ENCODE data around the gene MAP4K4. TPM values are rescaled to one million over a fixed set of nuclear protein-coding genes. Genes with fewer than 3 reads are reported as not detected.
A peak's percentile ranks its signal among the peaks of the same experiment; 100 is the strongest.

The MAP4K4 gene
- total RNA-seq, 1 experiment from 2014 or later, result 2.7 TPM

- Histone ChIP-seq H3K27ac (ENCODE audit: low read length) (no peak overlapping the region), H3K27me3 (ENCODE audit: low read length) (no peaks in the 10 kb centered on the region), H3K36me3 (ENCODE audit: insufficient read depth, low read length) (no peaks in the 10 kb centered on the region), H3K4me1 (ENCODE audit: low read length) (no peaks in the 10 kb centered on the region), H3K9me3 (ENCODE audit: low read length) (no peaks in the 10 kb centered on the region), H3K9me2 (replicated peaks; ENCODE audit: insufficient read depth, low read length) (no peaks in the 10 kb centered on the region), H3K4me3 (ENCODE audit: low read length) (no peak overlapping the region), H2AFZ (ENCODE audit: low read length) (no peak overlapping the region), H3K79me2 (ENCODE audit: low read length) (no peaks in the 10 kb centered on the region), H4K20me1 (ENCODE audit: insufficient read depth, low read depth, low read length) (no peaks in the 10 kb centered on the region), H3K4me2 (ENCODE audit: low read depth, low read length, poor library complexity, severe bottlenecking) (no peak overlapping the region), H3K9ac (ENCODE audit: low read length) (no peak overlapping the region)
- DNase-seq, result no peak
Measured at GRCh38 chr2:101881131-101881530, 183.6 kb downstream of the MAP4K4 start.

- H3K4me3 ChIP-seq (ENCODE audit: low read length), result no peak overlapping the region
- no peaks in the 10 kb centered on the region for H3K9me2 ChIP-seq (replicated peaks; ENCODE audit: insufficient read depth, low read length)
- H3K4me1 ChIP-seq (ENCODE audit: low read length), result no peaks in the 10 kb centered on the region
- H3K9ac ChIP-seq (ENCODE audit: low read length), result no peak overlapping the region
- no peaks in the 10 kb centered on the region for H3K9me3 ChIP-seq (ENCODE audit: low read length)
- H2AFZ ChIP-seq (ENCODE audit: low read length), result no peak overlapping the region
- H3K27me3 ChIP-seq (ENCODE audit: low read length), result no peaks in the 10 kb centered on the region
- H4K20me1 ChIP-seq (ENCODE audit: insufficient read depth, low read depth, low read length), result no peaks in the 10 kb centered on the region
- H3K79me2 ChIP-seq (ENCODE audit: low read length), result no peaks in the 10 kb centered on the region
- no peaks in the 10 kb centered on the region for H3K36me3 ChIP-seq (ENCODE audit: insufficient read depth, low read length)
- no peak overlapping the region for H3K4me2 ChIP-seq (ENCODE audit: low read depth, low read length, poor library complexity, severe bottlenecking)
- no peak for DNase-seq
- H3K27ac ChIP-seq (ENCODE audit: low read length), result no peak overlapping the region
Measured at GRCh38 chr2:101882769-101883307, 185.3 kb downstream of the MAP4K4 start.

GRCh38 chr2:101883860-101884259 lies 186.4 kb downstream of the MAP4K4 start:
- no peaks in the 10 kb centered on the region for H4K20me1 ChIP-seq (ENCODE audit: insufficient read depth, low read depth, low read length)
- H3K9me2 ChIP-seq (replicated peaks; ENCODE audit: insufficient read depth, low read length), result no peaks in the 10 kb centered on the region
- H3K27ac ChIP-seq (ENCODE audit: low read length), result no peak overlapping the region
- H3K27me3 ChIP-seq (ENCODE audit: low read length), result no peaks in the 10 kb centered on the region
- H3K4me1 ChIP-seq (ENCODE audit: low read length), result no peaks in the 10 kb centered on the region
- no peak overlapping the region for H2AFZ ChIP-seq (ENCODE audit: low read length)
- DNase-seq, result peak; percentile 71
- H3K9me3 ChIP-seq (ENCODE audit: low read length), result no peaks in the 10 kb centered on the region
- H3K36me3 ChIP-seq (ENCODE audit: insufficient read depth, low read length), result no peaks in the 10 kb centered on the region
- H3K4me3 ChIP-seq (ENCODE audit: low read length), result no peak overlapping the region
- no peak overlapping the region for H3K9ac ChIP-seq (ENCODE audit: low read length)
- H3K79me2 ChIP-seq (ENCODE audit: low read length), result no peaks in the 10 kb centered on the region
- H3K4me2 ChIP-seq (ENCODE audit: low read depth, low read length, poor library complexity, severe bottlenecking), result no peak overlapping the region

- no peak overlapping the region for H3K4me2 ChIP-seq (ENCODE audit: low read depth, low read length, poor library complexity, severe bottlenecking)
- H3K4me1 ChIP-seq (ENCODE audit: low read length), result no peaks in the 10 kb centered on the region
- no peak overlapping the region for H2AFZ ChIP-seq (ENCODE audit: low read length)
- H3K27ac ChIP-seq (ENCODE audit: low read length), result no peak overlapping the region
- H3K79me2 ChIP-seq (ENCODE audit: low read length), result no peaks in the 10 kb centered on the region
- H3K9me3 ChIP-seq (ENCODE audit: low read length), result no peaks in the 10 kb centered on the region
- H4K20me1 ChIP-seq (ENCODE audit: insufficient read depth, low read depth, low read length), result no peaks in the 10 kb centered on the region
- H3K36me3 ChIP-seq (ENCODE audit: insufficient read depth, low read length), result no peaks in the 10 kb centered on the region
- no peak for DNase-seq
- H3K4me3 ChIP-seq (ENCODE audit: low read length), result no peak overlapping the region
- H3K9me2 ChIP-seq (replicated peaks; ENCODE audit: insufficient read depth, low read length), result no peaks in the 10 kb centered on the region
- H3K9ac ChIP-seq (ENCODE audit: low read length), result no peak overlapping the region
- no peaks in the 10 kb centered on the region for H3K27me3 ChIP-seq (ENCODE audit: low read length)
Measured at GRCh38 chr2:101884423-101884822, 186.9 kb downstream of the MAP4K4 start.

GRCh38 chr2:101887328-101887727 lies 189.8 kb downstream of the MAP4K4 start:
- Histone ChIP-seq H3K4me1 (ENCODE audit: low read length) (no peaks in the 10 kb centered on the region), H3K36me3 (ENCODE audit: insufficient read depth, low read length) (no peaks in the 10 kb centered on the region), H3K9me2 (replicated peaks; ENCODE audit: insufficient read depth, low read length) (no peaks in the 10 kb centered on the region), H3K9ac (ENCODE audit: low read length) (no peak overlapping the region), H3K27ac (ENCODE audit: low read length) (no peak overlapping the region), H3K9me3 (ENCODE audit: low read length) (no peaks in the 10 kb centered on the region), H3K27me3 (ENCODE audit: low read length) (no peaks in the 10 kb centered on the region), H3K79me2 (ENCODE audit: low read length) (no peaks in the 10 kb centered on the region), H3K4me3 (ENCODE audit: low read length) (no peak overlapping the region), H3K4me2 (ENCODE audit: low read depth, low read length, poor library complexity, severe bottlenecking) (no peak overlapping the region), H4K20me1 (ENCODE audit: insufficient read depth, low read depth, low read length) (no peaks in the 10 kb centered on the region), H2AFZ (ENCODE audit: low read length) (no peak overlapping the region)
- DNase-seq, result no peak

- Histone ChIP-seq H3K4me1 (ENCODE audit: low read length) (no peaks in the 10 kb centered on the region), H3K9ac (ENCODE audit: low read length) (no peak overlapping the region), H3K4me3 (ENCODE audit: low read length) (no peak overlapping the region), H4K20me1 (ENCODE audit: insufficient read depth, low read depth, low read length) (no peaks in the 10 kb centered on the region), H3K27ac (ENCODE audit: low read length) (no peak overlapping the region), H3K27me3 (ENCODE audit: low read length) (no peaks in the 10 kb centered on the region), H2AFZ (ENCODE audit: low read length) (no peak overlapping the region), H3K9me3 (ENCODE audit: low read length) (no peaks in the 10 kb centered on the region), H3K36me3 (ENCODE audit: insufficient read depth, low read length) (no peaks in the 10 kb centered on the region), H3K79me2 (ENCODE audit: low read length) (no peaks in the 10 kb centered on the region), H3K4me2 (ENCODE audit: low read depth, low read length, poor library complexity, severe bottlenecking) (no peak overlapping the region), H3K9me2 (replicated peaks; ENCODE audit: insufficient read depth, low read length) (no peaks in the 10 kb centered on the region)
- no peak for DNase-seq
Measured at GRCh38 chr2:101889460-101890098, 192.1 kb downstream of the MAP4K4 start.

- Histone ChIP-seq H3K9me2 (replicated peaks; ENCODE audit: insufficient read depth, low read length) (no peaks in the 10 kb centered on the region), H3K9ac (ENCODE audit: low read length) (no peak overlapping the region), H2AFZ (ENCODE audit: low read length) (no peak overlapping the region), H3K79me2 (ENCODE audit: low read length) (no peaks in the 10 kb centered on the region), H3K4me3 (ENCODE audit: low read length) (no peak overlapping the region), H4K20me1 (ENCODE audit: insufficient read depth, low read depth, low read length) (no peaks in the 10 kb centered on the region), H3K27me3 (ENCODE audit: low read length) (no peaks in the 10 kb centered on the region), H3K9me3 (ENCODE audit: low read length) (no peaks in the 10 kb centered on the region), H3K36me3 (ENCODE audit: insufficient read depth, low read length) (no peaks in the 10 kb centered on the region), H3K4me1 (ENCODE audit: low read length) (no peaks in the 10 kb centered on the region), H3K4me2 (ENCODE audit: low read depth, low read length, poor library complexity, severe bottlenecking) (no peak overlapping the region), H3K27ac (ENCODE audit: low read length) (no peak overlapping the region)
- DNase-seq, result no peak
Measured at GRCh38 chr2:101892377-101892776, 194.9 kb downstream of the MAP4K4 start.

GRCh38 chr2:101893681-101894381 lies 196.3 kb downstream of the MAP4K4 start:
- no peak overlapping the region for H3K27ac ChIP-seq (ENCODE audit: low read length)
- H3K9me2 ChIP-seq (replicated peaks; ENCODE audit: insufficient read depth, low read length), result no peaks in the 10 kb centered on the region

More at GRCh38 chr2:101893681-101894381, 196.3 kb downstream of the MAP4K4 start:
- no peaks in the 10 kb centered on the region for H3K9me3 ChIP-seq (ENCODE audit: low read length)
- no peaks in the 10 kb centered on the region for H3K36me3 ChIP-seq (ENCODE audit: insufficient read depth, low read length)
- H3K4me1 ChIP-seq (ENCODE audit: low read length), result no peaks in the 10 kb centered on the region
- H2AFZ ChIP-seq (ENCODE audit: low read length), result no peak overlapping the region
- no peak overlapping the region for H3K4me3 ChIP-seq (ENCODE audit: low read length)
- H3K4me2 ChIP-seq (ENCODE audit: low read depth, low read length, poor library complexity, severe bottlenecking), result no peak overlapping the region
- DNase-seq, result no peak
- H3K79me2 ChIP-seq (ENCODE audit: low read length), result no peaks in the 10 kb centered on the region
- H3K27me3 ChIP-seq (ENCODE audit: low read length), result no peaks in the 10 kb centered on the region
- H3K9ac ChIP-seq (ENCODE audit: low read length), result no peak overlapping the region
- no peaks in the 10 kb centered on the region for H4K20me1 ChIP-seq (ENCODE audit: insufficient read depth, low read depth, low read length)
